Hindlimb muscle (tissue), 1 donor: Measurements from ENCODE around the gene STMND1. TPM values are rescaled to one million over a fixed set of nuclear protein-coding genes. Genes with fewer than 3 reads are reported as not detected.
A peak's percentile ranks its signal among the peaks of the same experiment; 100 is the strongest.

Source experiments
- DNase-seq: peaks from one replicate; pipeline ENCODE4 v3.0.0-alpha.2; 2013
- polyA plus RNA-seq: library from polyadenylated mRNA; unstranded; fragments of 120-200 nt; gene quantifications from one replicate; pipeline ENCODE4 v1.2.1, GENCODE V29; 2013; ENCODE audit not compliant: insufficient read length

STMND1 gene
- polyA plus RNA-seq, 1 donor = not detected

DNA sequence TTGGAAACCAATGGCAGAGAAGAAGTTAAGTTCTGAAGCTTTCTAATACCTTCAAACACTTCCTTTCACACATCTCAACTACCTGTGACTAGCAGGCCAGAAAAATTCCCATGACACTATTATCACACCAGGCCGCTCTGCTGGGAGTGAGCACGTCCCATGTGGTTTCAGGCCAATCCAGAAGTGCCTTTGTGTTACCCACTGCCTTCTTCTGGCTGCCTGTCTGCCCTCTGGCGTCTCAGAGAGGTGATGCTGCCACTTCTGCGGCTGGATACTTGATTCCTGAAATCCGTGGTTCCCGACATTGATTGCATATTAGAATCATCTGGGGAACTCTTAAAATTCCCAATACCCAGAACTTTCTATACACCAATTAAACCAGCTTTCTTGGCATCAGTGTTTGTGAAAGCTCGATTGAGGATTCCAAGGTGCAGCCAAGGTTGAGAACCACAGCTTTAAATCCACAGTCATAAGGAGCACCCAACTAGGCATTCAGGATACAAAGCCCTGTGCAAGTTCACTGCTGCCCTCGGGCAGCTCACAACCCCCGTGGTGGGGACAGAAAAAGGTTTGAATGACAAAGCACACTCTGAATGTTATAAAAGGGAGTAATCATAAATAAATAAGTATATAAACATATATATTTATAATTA lies 65.6 kb downstream of the STMND1 start:
- no peak for DNase-seq

- DNase-seq = peak; percentile 36
Observed at GRCh38 chr6:17169291-17169690, 67.4 kb downstream of the STMND1 start.

DNA sequence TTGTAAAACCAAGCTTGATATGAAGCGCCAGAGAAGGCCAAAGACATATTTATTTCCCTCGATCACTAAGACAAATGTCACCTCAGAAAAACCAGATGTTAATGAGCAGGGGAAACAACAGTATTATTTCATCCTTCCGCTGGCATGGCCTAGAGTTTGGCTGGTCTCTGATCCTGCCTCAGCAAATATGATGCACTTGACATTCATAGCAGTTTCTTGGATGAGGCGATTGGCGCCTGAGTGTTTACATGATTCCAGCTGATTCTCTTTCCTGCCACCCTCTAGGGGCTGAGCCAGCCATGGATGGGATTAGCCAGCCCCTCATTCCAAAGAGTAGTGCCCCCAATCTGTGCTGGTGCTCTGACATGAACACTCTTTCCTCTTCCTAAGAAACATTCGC lies 67.9 kb downstream of the STMND1 start:
- DNase-seq = no peak

GRCh38 chr6:17172836-17173470 lies 71.1 kb downstream of the STMND1 start:
- no peak for DNase-seq

- DNase-seq = no peak
Observed at GRCh38 chr6:17178326-17178725, 76.5 kb downstream of the STMND1 start.

- no peak for DNase-seq
Observed at GRCh38 chr6:17178754-17179529, 77.1 kb downstream of the STMND1 start.

- DNase-seq = no peak
Observed at GRCh38 chr6:17179530-17180073, 77.8 kb downstream of the STMND1 start.

Other genes starting within 250 kb of the STMND1 start
- gene RBM24, start 179.3 kb downstream of the STMND1 start, polyA plus RNA-seq = 380 TPM